ENCODE measurements around the gene KHDC4.

DNA sequence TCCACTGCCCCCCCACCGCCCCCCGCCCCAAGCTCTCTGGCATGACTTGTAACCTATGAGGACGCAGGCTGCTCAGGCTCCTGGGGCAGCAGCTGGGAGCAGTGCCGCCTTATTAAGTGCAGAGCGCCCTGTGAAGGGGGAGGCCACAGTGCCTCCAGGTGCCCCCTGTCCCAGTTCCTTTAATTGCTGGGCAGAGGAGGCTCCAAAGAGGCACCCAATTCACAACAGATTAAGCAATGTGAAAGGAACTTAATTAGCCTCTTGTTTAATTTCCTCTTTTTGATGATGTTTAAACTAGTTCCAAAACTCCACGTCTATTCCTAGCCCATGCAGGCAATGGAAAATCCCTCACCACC lies 10.2 kb upstream of the KHDC4 start:
- TF ChIP-seq, protein P1, sequence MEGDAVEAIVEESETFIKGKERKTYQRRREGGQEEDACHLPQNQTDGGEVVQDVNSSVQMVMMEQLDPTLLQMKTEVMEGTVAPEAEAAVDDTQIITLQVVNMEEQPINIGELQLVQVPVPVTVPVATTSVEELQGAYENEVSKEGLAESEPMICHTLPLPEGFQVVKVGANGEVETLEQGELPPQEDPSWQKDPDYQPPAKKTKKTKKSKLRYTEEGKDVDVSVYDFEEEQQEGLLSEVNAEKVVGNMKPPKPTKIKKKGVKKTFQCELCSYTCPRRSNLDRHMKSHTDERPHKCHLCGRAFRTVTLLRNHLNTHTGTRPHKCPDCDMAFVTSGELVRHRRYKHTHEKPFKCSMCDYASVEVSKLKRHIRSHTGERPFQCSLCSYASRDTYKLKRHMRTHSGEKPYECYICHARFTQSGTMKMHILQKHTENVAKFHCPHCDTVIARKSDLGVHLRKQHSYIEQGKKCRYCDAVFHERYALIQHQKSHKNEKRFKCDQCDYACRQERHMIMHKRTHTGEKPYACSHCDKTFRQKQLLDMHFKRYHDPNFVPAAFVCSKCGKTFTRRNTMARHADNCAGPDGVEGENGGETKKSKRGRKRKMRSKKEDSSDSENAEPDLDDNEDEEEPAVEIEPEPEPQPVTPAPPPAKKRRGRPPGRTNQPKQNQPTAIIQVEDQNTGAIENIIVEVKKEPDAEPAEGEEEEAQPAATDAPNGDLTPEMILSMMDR (conservative IDR thresholded peaks at IDR 0.05 in 1 of 2, IDR thresholded peaks at IDR 0.05 in 1 of 2; ENCODE audit: low read depth in 1 of 2, low read length in 2 of 2) = no peak
- TF ChIP-seq EZH2 (IDR thresholded peaks at IDR 0.05; ENCODE audit: low read length, missing control alignments) = no peak
